Dermis microvascular lymphatic vessel endothelial cell (primary cell): ENCODE results near the gene LEMD3. TPM values are rescaled to one million over a fixed set of nuclear protein-coding genes. Genes with fewer than 3 reads are reported as not detected.
"Not testable (repeated sequence)": the region's sequence is repeated elsewhere in the genome, so short reads cannot be mapped to it uniquely, and the experiment has no call there.

Source experiments
- DNase-seq, 2 donors: peaks; one replicate each; pipeline versions ENCODE4 v3.0.0 to v3.0.0-alpha.2; 2010; ENCODE audit warnings: low read depth in 2 of 2
- total RNA-seq: library from RNA; depleted of rRNA; stranded (reverse); fragments of >200 nt; gene quantifications from 2 replicates; pipeline ENCODE4 v1.2.1, GENCODE V29; 2014

The LEMD3 gene
- total RNA-seq, 1 donor from 2014 or later = 21.8 TPM

DNA sequence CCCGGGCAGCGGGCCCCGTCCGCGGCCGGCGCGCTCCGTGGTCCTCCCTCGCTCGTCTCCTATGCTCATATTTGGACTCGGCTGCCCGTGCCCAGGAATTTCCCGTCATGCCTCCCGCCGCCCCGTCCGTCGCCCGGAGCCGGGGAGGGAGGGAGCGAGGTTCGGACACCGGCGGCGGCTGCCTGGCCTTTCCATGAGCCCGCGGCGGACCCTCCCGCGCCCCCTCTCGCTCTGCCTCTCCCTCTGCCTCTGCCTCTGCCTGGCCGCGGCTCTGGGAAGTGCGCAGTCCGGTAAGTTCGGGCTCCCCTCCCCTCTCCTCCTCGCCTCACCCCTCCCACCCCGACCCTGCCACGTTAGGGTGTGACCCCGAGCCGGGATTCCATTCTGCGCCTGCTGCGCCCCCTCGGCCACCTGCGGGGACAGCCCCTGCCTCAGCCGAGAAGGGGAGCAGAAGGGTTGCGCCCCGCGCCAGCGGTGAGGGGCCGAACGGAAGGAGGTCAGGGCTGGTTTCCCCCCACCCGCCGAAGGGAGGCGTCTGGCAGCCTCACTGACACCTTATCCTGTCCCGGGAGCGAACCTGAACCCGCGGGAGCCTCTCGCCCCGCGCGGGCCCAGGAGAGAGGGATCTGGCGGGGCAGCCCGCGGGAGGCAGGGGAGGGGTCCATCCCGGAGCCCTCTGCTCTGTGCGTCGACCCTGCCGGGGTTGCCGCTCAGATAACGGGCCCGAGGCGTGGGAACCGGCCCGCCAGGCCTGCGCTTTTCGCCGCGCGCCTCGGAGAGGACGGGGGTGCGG, 109.4 kb downstream of the LEMD3 start, which contains the start of gene MSRB3:
TSS of gene MSRB3 (plus strand) at position 108 of the 793 bp plus-strand sequence. CDS start 29,897 bp downstream, outside the sequence.
- peak in 1 of 2 donors; percentile 76 for DNase-seq

DNA sequence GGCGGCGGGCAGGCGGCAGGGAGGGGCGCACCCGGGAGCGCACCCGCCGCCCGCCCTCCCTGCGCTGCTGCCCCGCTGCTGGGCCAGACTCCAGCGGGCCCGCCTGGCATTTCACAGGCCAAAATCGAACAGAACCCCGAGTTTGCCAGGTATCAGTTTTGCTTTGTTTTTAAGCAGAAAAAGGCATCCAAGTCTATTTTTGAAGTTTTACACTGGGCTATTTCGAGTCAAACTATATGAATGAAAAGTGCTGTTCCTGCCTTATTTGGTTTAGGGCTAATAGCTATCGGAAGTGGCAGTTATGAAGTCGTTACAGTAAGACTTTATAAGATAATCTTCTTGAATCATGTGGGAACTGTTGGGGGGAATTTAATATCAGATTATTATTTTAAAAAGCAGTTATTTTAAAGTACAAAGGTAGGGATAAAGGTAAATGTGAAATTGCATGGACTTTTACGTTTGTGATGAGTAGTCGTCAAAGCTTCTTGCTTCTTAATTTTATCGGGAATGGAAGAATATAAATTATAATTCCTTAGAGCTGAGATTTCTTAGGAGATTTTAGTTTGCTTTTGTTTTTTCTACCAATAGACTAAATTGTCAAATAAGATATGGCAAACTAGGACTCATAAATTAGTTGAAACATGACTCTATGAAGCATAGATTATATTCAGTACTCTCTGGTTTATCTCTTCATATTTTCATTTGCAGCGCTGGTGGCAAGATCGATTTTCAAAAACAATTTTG, 110.2 kb downstream of the LEMD3 start:
- no peak for DNase-seq

DNA sequence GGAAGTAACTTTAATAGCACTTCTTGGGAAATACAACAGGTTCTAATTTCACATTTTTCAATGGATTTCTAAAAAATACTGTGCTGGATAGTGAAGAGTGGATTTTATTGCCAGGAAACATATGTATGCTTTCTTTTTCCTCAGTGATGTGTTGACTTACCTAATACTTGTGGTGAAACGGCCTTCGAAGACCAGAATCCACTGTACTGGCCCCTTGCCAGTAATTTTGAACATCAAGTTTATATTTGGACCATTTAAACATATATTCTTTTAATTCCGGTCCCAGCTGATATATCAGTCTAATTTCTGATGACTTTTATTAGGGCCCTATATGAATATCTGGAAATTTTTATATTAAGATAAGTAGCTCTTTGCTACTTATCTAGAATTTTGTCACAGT, 110.9 kb downstream of the LEMD3 start:
- DNase-seq = peak in 1 of 2 donors; percentile 40

DNA sequence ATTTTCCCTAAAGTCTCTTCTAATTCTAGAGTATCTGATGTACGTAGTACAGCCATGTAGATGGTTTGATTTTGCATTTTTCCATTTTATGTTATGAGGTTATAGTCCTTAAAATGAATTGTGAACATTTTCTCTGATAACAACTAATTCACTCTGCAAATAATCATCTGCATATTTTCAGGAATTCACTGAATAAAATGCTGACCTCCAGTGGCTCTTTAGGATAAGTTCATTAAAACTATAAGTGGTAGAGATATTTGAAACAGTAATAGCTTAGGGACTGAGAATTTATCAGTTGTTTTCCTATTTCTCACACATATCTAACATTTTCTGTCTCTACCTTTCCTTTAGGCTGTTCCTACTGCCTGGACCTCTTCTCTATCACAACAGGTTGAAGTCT, 113.5 kb downstream of the LEMD3 start:
- DNase-seq = no peak

DNA sequence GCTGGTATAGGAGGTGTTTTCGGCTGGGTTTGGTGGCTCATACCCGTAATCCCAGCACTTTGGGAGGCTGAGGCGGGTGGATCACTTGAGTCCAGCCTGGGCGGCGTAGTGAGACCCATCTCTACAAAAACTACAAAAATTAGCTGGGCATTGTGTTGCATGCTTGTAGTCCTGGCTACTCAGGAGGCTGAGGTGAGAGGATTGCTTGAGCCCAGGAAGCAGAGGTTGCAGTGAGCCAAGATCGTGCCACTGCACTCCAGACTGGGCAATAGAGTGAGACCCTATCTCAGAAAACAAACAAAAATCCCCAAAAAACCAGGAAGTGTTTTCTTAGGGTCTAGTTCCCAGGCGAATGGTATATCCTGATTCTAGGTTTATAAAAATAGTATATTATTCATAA, 116.1 kb downstream of the LEMD3 start:
- DNase-seq = not testable (repeated sequence)

DNA sequence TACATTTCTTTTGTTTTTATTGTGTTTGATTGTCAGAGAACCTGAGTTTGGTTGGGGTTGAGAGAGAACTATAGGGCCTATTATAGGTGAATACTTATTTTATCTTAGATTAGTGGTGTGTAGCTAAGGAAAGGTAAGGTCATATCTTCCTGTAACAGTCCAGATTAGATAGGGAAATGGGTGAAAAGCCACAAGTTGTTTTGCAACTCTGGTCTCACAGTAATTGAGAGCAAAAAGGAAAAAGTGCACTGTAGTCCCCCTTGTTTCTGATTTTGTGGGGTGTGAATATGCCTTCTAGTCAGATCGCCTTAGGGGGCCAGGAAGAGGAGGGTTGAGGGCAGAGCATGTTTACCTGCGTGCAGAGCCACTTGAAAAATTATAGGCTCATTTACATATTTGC, 118.0 kb downstream of the LEMD3 start:
- no peak for DNase-seq

DNA sequence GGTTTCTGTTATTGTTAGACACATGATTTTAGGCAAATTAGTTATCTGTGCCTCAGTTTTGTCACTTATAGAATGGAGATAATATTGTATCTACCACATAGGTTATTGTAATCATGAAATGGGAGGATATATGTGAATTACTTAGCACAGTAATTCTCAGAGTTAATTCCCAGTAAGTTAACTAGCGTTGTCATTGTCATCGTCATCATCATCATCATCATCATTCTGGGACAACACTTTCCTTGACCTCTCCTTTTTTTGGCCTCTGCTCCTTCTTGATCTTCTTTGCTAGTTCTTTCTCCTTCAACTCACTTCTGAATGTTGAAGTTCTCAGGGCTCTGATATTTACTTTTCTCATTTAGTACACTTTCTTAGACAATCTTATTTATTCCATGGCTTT, 122.9 kb downstream of the LEMD3 start:
- DNase-seq = no peak

DNA sequence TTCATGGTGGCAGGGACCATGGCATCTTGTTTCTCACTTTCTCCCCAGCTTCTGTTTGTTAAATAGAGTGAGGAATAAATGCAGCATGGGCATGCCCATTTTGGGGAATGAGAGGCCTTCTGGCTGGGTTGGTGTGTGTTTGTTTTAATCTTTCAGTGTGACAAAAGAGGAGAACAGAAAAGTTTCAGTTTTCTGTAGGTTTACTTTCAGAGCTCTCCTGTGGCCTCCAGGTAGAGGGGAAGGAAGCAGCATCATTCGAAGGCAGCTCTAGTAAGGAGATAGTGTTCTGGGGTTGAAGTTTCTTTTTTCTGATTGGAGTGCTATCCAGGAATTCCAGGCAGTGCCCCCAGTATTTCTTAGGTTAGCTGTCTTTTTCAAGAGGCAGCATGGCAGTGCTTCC, 124.4 kb downstream of the LEMD3 start:
- no peak for DNase-seq

DNA sequence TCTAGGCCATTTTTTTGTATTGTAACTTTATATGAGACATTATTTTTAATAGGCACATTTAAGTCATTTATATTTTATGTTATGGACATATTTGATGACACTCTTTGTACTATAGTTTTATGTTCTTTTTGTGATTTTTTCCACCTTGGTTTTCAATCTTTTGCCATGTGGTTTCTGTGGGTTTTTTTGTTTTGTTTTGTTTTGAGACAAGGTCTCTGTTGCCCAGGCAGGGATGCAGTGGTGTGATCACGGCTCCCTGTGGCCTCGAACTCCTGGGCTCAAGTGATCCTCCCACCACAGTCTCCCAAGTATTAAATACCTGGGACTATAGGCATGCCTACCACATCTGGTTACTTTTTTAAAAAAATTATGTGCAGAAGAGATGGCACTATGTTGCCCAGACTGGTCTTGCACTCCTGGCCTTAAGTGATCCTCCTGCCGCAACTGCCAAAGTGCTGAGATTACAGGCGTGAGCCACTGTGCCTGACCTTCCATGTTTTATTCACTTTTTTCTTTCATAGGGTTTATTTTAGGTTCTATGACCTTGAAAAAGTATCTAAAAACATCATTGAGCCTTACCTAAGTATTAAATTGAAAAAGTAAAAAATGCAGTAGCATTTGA, 125.4 kb downstream of the LEMD3 start:
- DNase-seq = no peak

DNA sequence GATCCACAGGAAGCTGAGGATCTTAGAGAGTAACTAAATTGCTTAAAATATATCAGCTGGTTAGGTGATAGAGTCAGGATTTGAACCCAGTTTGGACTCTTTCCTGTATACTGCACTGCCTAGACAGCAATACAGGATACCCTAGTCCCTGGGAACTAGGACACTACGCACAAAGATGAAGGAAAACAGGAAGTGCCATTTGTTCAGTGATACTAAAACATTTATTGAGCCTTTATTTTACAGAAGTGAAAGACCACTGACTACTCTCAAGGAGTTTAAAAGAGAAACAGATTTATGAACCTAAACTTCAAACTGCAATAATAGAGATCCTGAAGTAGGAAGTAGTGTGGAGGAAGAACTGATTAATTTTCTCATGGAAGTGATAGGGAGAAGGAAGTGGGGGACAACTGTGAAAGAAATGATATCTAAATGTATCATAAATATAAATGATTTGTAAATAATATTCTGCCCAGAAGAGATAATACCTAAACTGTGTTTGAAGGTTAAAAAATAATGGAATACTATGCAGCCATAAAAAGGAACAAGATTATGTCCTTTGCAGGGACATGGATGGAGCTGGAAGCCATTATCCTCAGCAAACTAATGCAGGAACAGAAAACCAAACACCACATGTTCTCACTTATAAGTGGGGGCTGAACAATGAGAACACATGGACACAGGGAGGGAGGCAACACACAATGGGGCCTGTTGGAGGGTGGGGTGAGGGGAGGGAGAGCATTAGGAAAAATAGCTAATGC, 127.3 kb downstream of the LEMD3 start:
- DNase-seq = no peak

Other genes starting within 250 kb of the LEMD3 start
- under 0.01 TPM in 1 of 2 replicates, not detected in the other for gene WIF1, start 48.3 kb upstream of the LEMD3 start, total RNA-seq
- gene MSRB3, start 109.1 kb downstream of the LEMD3 start, total RNA-seq = 43.6 and 44.7 TPM in 2 replicates